Measurements from ENCODE around the gene SLC39A13. TPM values are rescaled to one million over a fixed set of nuclear protein-coding genes. Genes with fewer than 3 reads are reported as not detected.
A peak's percentile ranks its signal among the peaks of the same experiment; 100 is the strongest.

SLC39A13 gene
- total RNA-seq, 1 experiment from 2014 or later: 69.9 TPM

- no peak for DNase-seq (ENCODE audit: low read depth)
These were observed 41.2 kb downstream of the SLC39A13 start for GRCh38 chr11:47449541-47449940.

- DNase-seq (ENCODE audit: low read depth): no peak
These were observed 43.0 kb downstream of the SLC39A13 start for GRCh38 chr11:47451436-47451835.

GRCh38 chr11:47451990-47452389 lies 43.6 kb downstream of the SLC39A13 start:
- no peak for DNase-seq (ENCODE audit: low read depth)

- DNase-seq (ENCODE audit: low read depth): peak; percentile 35
These were observed 45.0 kb downstream of the SLC39A13 start for GRCh38 chr11:47453365-47453764.

GRCh38 chr11:47454258-47454671 lies 45.9 kb downstream of the SLC39A13 start:
- peak; percentile 79 for DNase-seq (ENCODE audit: low read depth)

- peak; percentile 38 for DNase-seq (ENCODE audit: low read depth)
These were observed 52.3 kb downstream of the SLC39A13 start for GRCh38 chr11:47460571-47461235.

- no peak for DNase-seq (ENCODE audit: low read depth)
These were observed 53.5 kb downstream of the SLC39A13 start for GRCh38 chr11:47461876-47462275.

GRCh38 chr11:47464483-47464882 lies 56.1 kb downstream of the SLC39A13 start:
- DNase-seq (ENCODE audit: low read depth): no peak

Small RNA genes lying within 50 kb of the gene (small RNA-seq; reads per million reads assigned to genes)
- gene MIR4487: not detected

Other genes starting within 250 kb of the SLC39A13 start
- gene ARFGAP2, start 231.7 kb upstream of the SLC39A13 start, total RNA-seq (2014; rRNA removed; shearing (Covaris generic)): 66.5 and 78.6 TPM in 2 replicates
- gene PACSIN3, start 222.2 kb upstream of the SLC39A13 start, total RNA-seq (2014; rRNA removed; shearing (Covaris generic)): 57.4 and 64.6 TPM in 2 replicates
- gene DDB2, start 193.6 kb upstream of the SLC39A13 start, total RNA-seq (2014; rRNA removed; shearing (Covaris generic)): 122 and 126 TPM in 2 replicates
- gene ACP2, start 159.8 kb upstream of the SLC39A13 start, total RNA-seq (2014; rRNA removed; shearing (Covaris generic)): 23.4 and 28.9 TPM in 2 replicates
- 9.7 and 13.4 TPM in 2 replicates for gene NR1H3, start 150.6 kb upstream of the SLC39A13 start, total RNA-seq (2014; rRNA removed; shearing (Covaris generic))
- gene MADD, start 138.5 kb upstream of the SLC39A13 start, total RNA-seq (2014; rRNA removed; shearing (Covaris generic)): 17.0 and 19.2 TPM in 2 replicates
- not detected in 2 replicates for gene MYBPC3, start 55.9 kb upstream of the SLC39A13 start, total RNA-seq (2014; rRNA removed; shearing (Covaris generic))
- not detected in 2 replicates for gene SPI1, start 30.0 kb upstream of the SLC39A13 start, total RNA-seq (2014; rRNA removed; shearing (Covaris generic))
- gene PSMC3, start 17.8 kb downstream of the SLC39A13 start, total RNA-seq (2014; rRNA removed; shearing (Covaris generic)): 222 and 245 TPM in 2 replicates
- not detected in 2 replicates for gene RAPSN, start 40.5 kb downstream of the SLC39A13 start, total RNA-seq (2014; rRNA removed; shearing (Covaris generic))
- gene CELF1, start 144.5 kb downstream of the SLC39A13 start, total RNA-seq (2014; rRNA removed; shearing (Covaris generic)): 82.3 and 118 TPM in 2 replicates
- 123 and 128 TPM in 2 replicates for gene PTPMT1, start 157.0 kb downstream of the SLC39A13 start, total RNA-seq (2014; rRNA removed; shearing (Covaris generic))
- 28.1 and 39.0 TPM in 2 replicates for gene KBTBD4, start 170.4 kb downstream of the SLC39A13 start, total RNA-seq (2014; rRNA removed; shearing (Covaris generic))
- gene NDUFS3, start 170.5 kb downstream of the SLC39A13 start, total RNA-seq (2014; rRNA removed; shearing (Covaris generic)): 101 and 113 TPM in 2 replicates
- not detected in 2 replicates for gene FAM180B, start 178.1 kb downstream of the SLC39A13 start, total RNA-seq (2014; rRNA removed; shearing (Covaris generic))
- gene C1QTNF4, start 185.8 kb downstream of the SLC39A13 start, total RNA-seq (2014; rRNA removed; shearing (Covaris generic)): not detected in 2 replicates
- 116 and 192 TPM in 2 replicates for gene MTCH2, start 234.0 kb downstream of the SLC39A13 start, total RNA-seq (2014; rRNA removed; shearing (Covaris generic))